ENCODE results near the gene TRIM66. TPM values are rescaled to one million over a fixed set of nuclear protein-coding genes. Genes with fewer than 3 reads are reported as not detected.
A peak's percentile ranks its signal among the peaks of the same experiment; 100 is the strongest.

Gene TRIM66
- total and polyA plus RNA-seq, 5 donors from 2014 or later = 0.33 to 16.0 (median 0.66) TPM

DNA sequence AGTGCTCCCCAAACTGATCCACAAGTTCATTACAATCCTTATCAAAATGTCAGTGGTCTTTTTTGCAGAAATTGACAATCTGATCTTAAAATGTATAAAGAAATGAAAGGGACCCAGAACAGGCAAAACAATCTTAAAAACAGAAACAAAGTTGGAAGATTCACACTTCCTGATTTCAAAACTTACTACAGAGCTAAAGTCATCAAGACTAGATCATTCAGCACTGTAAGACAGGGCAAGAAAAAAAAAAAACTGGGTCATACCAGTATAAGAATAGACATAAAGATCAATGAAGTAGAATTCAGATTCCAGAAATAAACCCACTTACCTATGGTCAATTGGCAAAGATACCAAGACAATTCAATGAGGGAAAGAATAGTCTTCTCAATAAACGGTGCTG, 84.0 kb downstream of the TRIM66 start:
- Mint-ChIP-seq H3K4me3 (no peak overlapping the region), H3K4me1 (peaks cover 0 to 1% (median 0%) of the 10 kb centered on the region in 4 donors), H3K36me3 (no peaks in the 10 kb centered on the region), H3K9me3 (peaks cover 0 to 2% (median 0%) of the 10 kb centered on the region in 7 donors), H3K27ac (no peak overlapping the region), H3K27me3 (peaks cover 59% of the 10 kb centered on the region)
- H3K27me3 ChIP-seq (ENCODE audit: control insufficient read depth, insufficient read depth, low read length) = peaks cover 28% of the 10 kb centered on the region
- no peak for ATAC-seq (ENCODE audit: low read depth in 2 of 2)
- H3K36me3 ChIP-seq (ENCODE audit: control insufficient read depth, insufficient read depth, low read length) = no peaks in the 10 kb centered on the region
- no peak for DNase-seq
- H3K4me3 ChIP-seq (ENCODE audit: low read depth, low read length) = no peak overlapping the region
- no peak overlapping the region for H3K27ac ChIP-seq (ENCODE audit: insufficient read depth, low read length, poor library complexity, severe bottlenecking)
- H3K9me3 ChIP-seq (ENCODE audit: control insufficient read depth in 2 of 2, low read length in 2 of 2) = no peaks in the 10 kb centered on the region
- no peaks in the 10 kb centered on the region for H3K4me1 ChIP-seq (ENCODE audit: control insufficient read depth, insufficient read depth, low read length, poor library complexity, severe bottlenecking)

DNA sequence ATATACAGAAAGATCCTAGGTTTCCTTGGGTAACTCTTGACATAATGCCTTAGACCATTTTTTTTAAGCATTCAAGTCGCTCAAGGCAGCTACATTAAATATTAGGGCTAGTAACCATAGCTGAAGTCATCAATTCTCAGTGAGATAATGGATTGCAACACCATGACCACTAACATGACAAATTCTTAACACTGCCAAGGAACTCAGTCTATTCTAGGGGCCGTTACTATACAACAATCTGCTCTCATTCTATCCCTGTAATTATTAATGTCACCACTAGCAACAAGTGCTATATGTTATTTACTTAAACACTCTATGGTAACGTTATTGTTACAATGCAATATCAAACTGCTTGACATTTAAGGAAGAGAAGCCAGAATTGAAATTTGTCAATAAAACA, 85.3 kb downstream of the TRIM66 start:
- Histone ChIP-seq H3K9me3 (ENCODE audit: control insufficient read depth in 2 of 2, low read length in 2 of 2) (no peaks in the 10 kb centered on the region), H3K4me1 (ENCODE audit: control insufficient read depth, insufficient read depth, low read length, poor library complexity, severe bottlenecking) (no peaks in the 10 kb centered on the region), H3K36me3 (ENCODE audit: control insufficient read depth, insufficient read depth, low read length) (no peaks in the 10 kb centered on the region), H3K27me3 (ENCODE audit: control insufficient read depth, insufficient read depth, low read length) (peaks cover 38% of the 10 kb centered on the region), H3K27ac (ENCODE audit: insufficient read depth, low read length, poor library complexity, severe bottlenecking) (no peak overlapping the region), H3K4me3 (ENCODE audit: low read depth, low read length) (no peak overlapping the region)
- Mint-ChIP-seq H3K4me3 (no peak overlapping the region), H3K4me1 (peaks cover 0 to 6% (median 2%) of the 10 kb centered on the region in 4 donors), H3K27me3 (peaks cover 67% of the 10 kb centered on the region), H3K9me3 (peaks cover 0 to 2% (median 0%) of the 10 kb centered on the region in 7 donors), H3K27ac (no peak overlapping the region), H3K36me3 (no peaks in the 10 kb centered on the region)
- no peak for ATAC-seq (ENCODE audit: low read depth in 2 of 2)
- DNase-seq = no peak

DNA sequence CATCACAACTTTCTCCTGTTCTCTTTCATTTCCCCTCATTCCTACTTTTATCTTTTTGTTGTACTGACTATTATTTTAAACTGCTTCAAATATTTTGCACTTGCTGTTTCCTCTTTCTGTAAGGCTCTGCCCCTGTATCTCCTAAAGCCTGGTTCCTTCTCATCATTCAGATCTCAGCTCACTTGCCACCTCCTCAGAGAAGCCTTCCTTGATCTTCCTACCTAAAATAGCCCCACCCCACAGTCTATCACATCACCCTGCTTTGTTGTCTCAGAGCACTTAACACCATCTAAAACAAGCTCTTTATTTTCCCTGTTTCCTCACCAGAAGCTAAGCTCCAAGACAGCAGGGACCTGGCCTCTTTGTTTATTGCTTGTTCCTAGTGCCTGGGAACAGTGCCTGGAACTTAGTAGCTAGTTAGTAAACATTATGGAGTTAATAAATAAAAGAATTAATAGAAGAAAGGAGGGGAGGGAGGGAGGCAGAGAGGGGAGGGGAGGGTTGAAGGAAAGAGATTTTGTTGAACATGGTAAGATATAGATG, 85.9 kb downstream of the TRIM66 start:
- DNase-seq = no peak
- Histone ChIP-seq H3K36me3 (ENCODE audit: control insufficient read depth, insufficient read depth, low read length) (no peaks in the 10 kb centered on the region), H3K4me3 (ENCODE audit: low read depth, low read length) (no peak overlapping the region), H3K4me1 (ENCODE audit: control insufficient read depth, insufficient read depth, low read length, poor library complexity, severe bottlenecking) (no peaks in the 10 kb centered on the region), H3K9me3 (ENCODE audit: control insufficient read depth in 2 of 2, low read length in 2 of 2) (no peaks in the 10 kb centered on the region), H3K27me3 (ENCODE audit: control insufficient read depth, insufficient read depth, low read length) (peaks cover 38% of the 10 kb centered on the region), H3K27ac (ENCODE audit: insufficient read depth, low read length, poor library complexity, severe bottlenecking) (no peak overlapping the region)
- Mint-ChIP-seq H3K4me1 (peaks cover 0 to 6% (median 2%) of the 10 kb centered on the region in 4 donors), H3K27me3 (peaks cover 73% of the 10 kb centered on the region), H3K4me3 (no peak overlapping the region), H3K27ac (no peak overlapping the region), H3K9me3 (peaks cover 0 to 2% (median 0%) of the 10 kb centered on the region in 7 donors), H3K36me3 (no peaks in the 10 kb centered on the region)
- no peak for ATAC-seq (ENCODE audit: low read depth in 2 of 2)

DNA sequence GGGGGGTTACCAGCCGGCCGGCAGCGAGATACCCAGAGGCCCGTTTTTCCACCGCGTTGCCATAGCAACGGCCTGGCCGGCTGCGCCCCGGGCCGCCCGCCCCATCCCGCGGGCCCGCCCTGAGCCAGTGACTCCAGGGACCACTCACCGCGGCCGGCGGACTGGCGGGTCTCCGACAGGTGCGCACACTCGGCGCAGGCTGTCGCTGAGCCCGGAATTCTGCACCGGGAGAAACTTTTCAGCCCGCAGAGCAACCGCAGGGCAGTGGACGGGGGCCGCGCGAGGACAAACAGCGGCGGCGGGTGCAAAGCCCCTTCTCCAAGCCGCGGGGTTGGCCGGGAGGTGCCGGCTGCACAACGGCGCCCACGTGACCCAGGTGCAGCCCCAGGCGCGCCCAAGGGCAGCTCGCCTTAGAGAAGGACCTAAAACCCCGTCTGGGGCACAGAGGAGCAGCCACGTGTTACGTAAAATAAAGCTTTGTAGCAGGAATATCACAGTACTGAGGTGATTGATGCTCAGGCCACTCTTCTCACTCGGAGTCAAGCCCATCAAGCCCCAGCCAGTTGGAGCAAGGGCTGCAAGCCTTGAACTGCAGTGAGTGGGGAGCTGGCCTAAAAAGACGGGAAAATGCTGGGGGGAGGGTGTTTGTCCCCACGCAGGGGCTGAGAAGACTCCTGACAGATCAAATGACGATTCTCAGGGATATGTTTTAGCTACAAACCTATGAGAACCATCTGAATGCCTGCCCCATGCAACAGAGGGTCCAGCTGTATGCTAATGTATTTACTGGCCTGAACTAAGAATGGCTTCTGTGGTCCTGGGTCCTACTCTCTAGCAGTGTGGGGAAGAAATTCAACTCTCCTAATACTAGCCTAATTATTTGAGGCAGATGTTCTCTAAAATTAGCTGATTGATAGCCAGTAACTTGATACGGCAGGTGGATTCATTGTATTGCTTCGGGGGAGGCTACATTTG, 88.2 kb downstream of the TRIM66 start, which contains the start of gene STK33:
STK33 (minus strand) TSS at position 294 of the 975 bp plus-strand sequence. CDS start 119,323 bp downstream, outside the sequence.
- no peak within 1 kb of the TSS for H3K27ac Mint-ChIP-seq
- no peaks in the 10 kb centered on the region for H3K4me1 ChIP-seq (ENCODE audit: control insufficient read depth, insufficient read depth, low read length, poor library complexity, severe bottlenecking)
- peak within 1 kb of the TSS; percentile 10 for H3K4me3 ChIP-seq (ENCODE audit: low read depth, low read length)

DNA sequence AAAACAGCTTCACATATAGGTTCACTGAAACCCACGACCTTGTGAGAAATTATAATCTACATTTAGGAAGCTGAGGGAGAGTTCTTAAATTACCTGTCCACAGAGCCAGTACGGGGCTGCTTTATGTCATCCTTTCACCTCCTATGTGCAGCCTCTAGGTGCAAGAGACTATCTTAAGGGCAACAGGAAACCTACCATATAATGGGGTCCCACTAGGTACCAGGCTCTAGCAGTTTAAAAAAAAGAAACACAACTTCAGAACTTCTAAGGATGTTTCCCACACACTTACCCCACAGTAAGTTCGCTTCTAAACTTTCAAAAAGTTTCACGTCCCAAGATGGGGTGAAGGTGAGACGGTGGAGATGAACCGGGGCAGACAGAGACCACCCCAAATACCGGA, 89.0 kb downstream of the TRIM66 start:
- DNase-seq (no peak), ATAC-seq (ENCODE audit: low read depth in 2 of 2) (no peak)
- peaks cover 78% of the 10 kb centered on the region for H3K27me3 Mint-ChIP-seq
- peaks cover 0 to 6% (median 2%) of the 10 kb centered on the region in 4 donors for H3K4me1 Mint-ChIP-seq
- Histone ChIP-seq H3K4me3 (ENCODE audit: low read depth, low read length) (no peak overlapping the region), H3K27me3 (ENCODE audit: control insufficient read depth, insufficient read depth, low read length) (peaks cover 45% of the 10 kb centered on the region), H3K36me3 (ENCODE audit: control insufficient read depth, insufficient read depth, low read length) (no peaks in the 10 kb centered on the region), H3K4me1 (ENCODE audit: control insufficient read depth, insufficient read depth, low read length, poor library complexity, severe bottlenecking) (no peaks in the 10 kb centered on the region), H3K9me3 (ENCODE audit: control insufficient read depth in 2 of 2, low read length in 2 of 2) (no peaks in the 10 kb centered on the region), H3K27ac (ENCODE audit: insufficient read depth, low read length, poor library complexity, severe bottlenecking) (no peak overlapping the region)
- peak overlapping the region in 3 of 4 donors; percentile 35 to 50 (median 46) for H3K4me3 Mint-ChIP-seq
- H3K36me3 Mint-ChIP-seq = no peaks in the 10 kb centered on the region
- H3K27ac Mint-ChIP-seq = no peak overlapping the region
- H3K9me3 Mint-ChIP-seq = peaks cover 0 to 2% (median 0%) of the 10 kb centered on the region in 7 donors

More for the DNA sequence above, 88.2 kb downstream of the TRIM66 start, which contains the start of gene STK33:
- Mint-ChIP-seq H3K9me3 (peaks cover 0 to 2% (median 0%) of the 10 kb centered on the region in 7 donors), H3K4me3 (peak within 1 kb of the TSS in 3 of 4 donors; percentile 35 to 50 (median 46)), H3K27me3 (peaks cover 80% of the 10 kb centered on the region), H3K36me3 (no peaks in the 10 kb centered on the region), H3K4me1 (peaks cover 0 to 6% (median 2%) of the 10 kb centered on the region in 4 donors)
- Histone ChIP-seq H3K27me3 (ENCODE audit: control insufficient read depth, insufficient read depth, low read length) (peaks cover 45% of the 10 kb centered on the region), H3K9me3 (ENCODE audit: control insufficient read depth in 2 of 2, low read length in 2 of 2) (no peaks in the 10 kb centered on the region), H3K27ac (ENCODE audit: insufficient read depth, low read length, poor library complexity, severe bottlenecking) (no peak within 1 kb of the TSS), H3K36me3 (ENCODE audit: control insufficient read depth, insufficient read depth, low read length) (no peaks in the 10 kb centered on the region)
- ATAC-seq (ENCODE audit: low read depth in 2 of 2) = peak in 1 of 2 donors; percentile 31
- DNase-seq = peak in 1 of 3 donors; percentile 41

DNA sequence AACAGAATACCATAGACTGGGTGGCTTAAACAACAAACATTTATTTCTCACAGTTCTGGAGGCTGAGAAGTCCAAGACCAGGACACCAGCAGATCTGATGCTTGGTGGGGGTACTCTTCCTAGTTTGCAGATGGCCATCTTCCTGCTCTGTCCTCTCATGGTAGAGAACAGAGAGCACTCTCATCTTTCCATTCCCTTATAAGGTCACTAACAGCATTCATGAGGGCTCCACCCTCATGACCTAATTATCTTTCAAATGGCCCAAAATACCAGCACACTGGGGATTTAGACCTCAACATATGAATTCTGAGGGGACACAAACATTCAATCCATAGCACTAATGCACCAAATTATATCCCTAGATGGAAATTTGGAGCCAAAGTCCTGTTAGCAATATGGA, 94.5 kb downstream of the TRIM66 start:
- DNase-seq = no peak
- Histone ChIP-seq H3K27me3 (ENCODE audit: control insufficient read depth, insufficient read depth, low read length) (peaks cover 16% of the 10 kb centered on the region), H3K36me3 (ENCODE audit: control insufficient read depth, insufficient read depth, low read length) (no peaks in the 10 kb centered on the region), H3K27ac (ENCODE audit: insufficient read depth, low read length, poor library complexity, severe bottlenecking) (no peak overlapping the region), H3K4me1 (ENCODE audit: control insufficient read depth, insufficient read depth, low read length, poor library complexity, severe bottlenecking) (no peaks in the 10 kb centered on the region), H3K4me3 (ENCODE audit: low read depth, low read length) (no peak overlapping the region), H3K9me3 (ENCODE audit: control insufficient read depth in 2 of 2, low read length in 2 of 2) (peaks cover 0 to 7% of the 10 kb centered on the region in 2 experiments)
- no peak for ATAC-seq (ENCODE audit: low read depth in 2 of 2)
- Mint-ChIP-seq H3K27ac (no peak overlapping the region), H3K9me3 (peaks cover 0 to 5% (median 0%) of the 10 kb centered on the region in 7 donors), H3K36me3 (no peaks in the 10 kb centered on the region), H3K4me3 (no peak overlapping the region), H3K27me3 (peaks cover 38% of the 10 kb centered on the region), H3K4me1 (peaks cover 0 to 3% (median 0%) of the 10 kb centered on the region in 4 donors)

DNA sequence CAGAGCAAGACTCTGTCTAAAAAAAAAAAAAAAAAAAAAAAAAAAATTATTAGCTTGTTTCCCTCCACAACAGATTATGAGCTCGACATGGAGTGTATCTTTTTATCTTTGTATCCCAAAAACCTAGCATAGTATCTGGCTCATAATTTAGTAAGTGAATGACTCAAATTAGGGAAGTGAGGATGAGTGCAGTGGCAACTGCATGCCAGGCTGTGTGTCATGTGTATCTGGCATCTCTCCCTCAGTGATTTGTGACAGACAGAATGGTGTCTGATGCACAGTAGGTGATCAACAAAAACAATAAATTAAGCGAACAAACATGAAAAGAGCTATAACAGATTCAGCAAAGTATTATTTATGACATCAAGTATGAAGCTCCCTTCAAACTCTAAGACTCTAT, 95.7 kb downstream of the TRIM66 start:
- Histone ChIP-seq H3K27ac (ENCODE audit: insufficient read depth, low read length, poor library complexity, severe bottlenecking) (no peak overlapping the region), H3K4me3 (ENCODE audit: low read depth, low read length) (no peak overlapping the region), H3K9me3 (ENCODE audit: control insufficient read depth in 2 of 2, low read length in 2 of 2) (peaks cover 0 to 7% of the 10 kb centered on the region in 2 experiments), H3K36me3 (ENCODE audit: control insufficient read depth, insufficient read depth, low read length) (no peaks in the 10 kb centered on the region), H3K27me3 (ENCODE audit: control insufficient read depth, insufficient read depth, low read length) (peaks cover 11% of the 10 kb centered on the region), H3K4me1 (ENCODE audit: control insufficient read depth, insufficient read depth, low read length, poor library complexity, severe bottlenecking) (no peaks in the 10 kb centered on the region)
- peaks cover 0 to 5% (median 0%) of the 10 kb centered on the region in 7 donors for H3K9me3 Mint-ChIP-seq
- H3K27ac Mint-ChIP-seq = no peak overlapping the region
- H3K27me3 Mint-ChIP-seq = peaks cover 38% of the 10 kb centered on the region
- H3K36me3 Mint-ChIP-seq = no peaks in the 10 kb centered on the region
- ATAC-seq (ENCODE audit: low read depth in 2 of 2) (no peak), DNase-seq (no peak)
- no peak overlapping the region for H3K4me3 Mint-ChIP-seq
- H3K4me1 Mint-ChIP-seq = no peaks in the 10 kb centered on the region

All from CD4-positive, CD25-positive, alpha-beta regulatory T cell (primary cell).